ENCODE results near the gene SLC6A20.

DNA sequence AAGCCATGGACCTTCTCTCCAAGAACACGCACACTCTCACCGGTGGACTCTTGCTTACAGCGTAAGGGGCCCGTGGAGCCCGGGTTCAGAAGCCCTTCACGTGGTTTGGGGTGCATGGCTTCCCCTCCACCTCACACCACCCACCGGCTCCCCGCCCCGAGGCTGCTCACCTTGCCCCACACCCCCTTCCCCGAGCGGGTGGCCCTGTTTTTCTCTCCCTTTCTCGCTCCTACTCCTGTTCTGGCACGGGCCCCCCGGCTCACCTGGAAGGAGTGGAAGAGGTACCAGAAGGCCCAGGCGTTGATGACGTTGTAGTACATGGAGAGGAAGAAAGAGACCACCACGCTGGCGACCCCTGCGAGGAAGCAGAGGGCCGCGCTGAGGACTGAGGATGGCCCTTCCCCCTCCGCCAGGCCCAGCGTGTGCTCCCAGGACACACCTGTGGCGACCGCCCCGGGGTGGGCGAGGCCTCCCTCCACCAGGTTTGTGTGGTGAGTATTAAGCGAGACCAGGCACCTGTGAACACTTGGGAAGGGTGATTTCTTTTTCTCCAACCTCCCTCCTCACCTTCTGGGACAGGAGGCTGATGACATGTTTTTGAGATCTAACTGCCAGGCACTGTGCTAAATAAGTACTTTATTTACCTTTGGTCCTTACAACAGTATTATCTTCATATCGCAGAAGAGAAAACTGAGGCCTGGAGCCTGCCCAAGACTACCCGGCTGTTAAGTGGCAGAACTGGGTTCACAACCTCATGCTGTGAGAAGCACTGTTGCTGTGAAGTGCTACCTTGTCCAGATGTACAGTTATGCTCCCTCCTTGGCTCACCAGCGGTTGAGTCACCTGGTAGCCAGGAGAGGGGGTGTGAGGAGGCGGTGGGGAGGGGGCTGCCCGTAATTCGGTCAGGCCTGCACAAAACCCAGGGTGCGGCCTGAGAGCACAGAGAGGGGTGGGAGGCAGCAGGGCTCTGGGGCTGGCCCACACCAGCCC is 16.3 kb downstream of the SLC6A20 start:
- TF ChIP-seq POLR2AphosphoS5 (IDR thresholded peaks at IDR 0.05; ENCODE audit: insufficient read depth in 1 of 2, low read depth in 1 of 2), result no peak
- TF ChIP-seq POLR2A (IDR thresholded peaks at IDR 0.05), result no peak
- TF ChIP-seq, protein P1, sequence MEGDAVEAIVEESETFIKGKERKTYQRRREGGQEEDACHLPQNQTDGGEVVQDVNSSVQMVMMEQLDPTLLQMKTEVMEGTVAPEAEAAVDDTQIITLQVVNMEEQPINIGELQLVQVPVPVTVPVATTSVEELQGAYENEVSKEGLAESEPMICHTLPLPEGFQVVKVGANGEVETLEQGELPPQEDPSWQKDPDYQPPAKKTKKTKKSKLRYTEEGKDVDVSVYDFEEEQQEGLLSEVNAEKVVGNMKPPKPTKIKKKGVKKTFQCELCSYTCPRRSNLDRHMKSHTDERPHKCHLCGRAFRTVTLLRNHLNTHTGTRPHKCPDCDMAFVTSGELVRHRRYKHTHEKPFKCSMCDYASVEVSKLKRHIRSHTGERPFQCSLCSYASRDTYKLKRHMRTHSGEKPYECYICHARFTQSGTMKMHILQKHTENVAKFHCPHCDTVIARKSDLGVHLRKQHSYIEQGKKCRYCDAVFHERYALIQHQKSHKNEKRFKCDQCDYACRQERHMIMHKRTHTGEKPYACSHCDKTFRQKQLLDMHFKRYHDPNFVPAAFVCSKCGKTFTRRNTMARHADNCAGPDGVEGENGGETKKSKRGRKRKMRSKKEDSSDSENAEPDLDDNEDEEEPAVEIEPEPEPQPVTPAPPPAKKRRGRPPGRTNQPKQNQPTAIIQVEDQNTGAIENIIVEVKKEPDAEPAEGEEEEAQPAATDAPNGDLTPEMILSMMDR (IDR thresholded peaks at IDR 0.05), result no peak
